GM23338 (cell line): ENCODE data around the gene DIDO1. TPM values are rescaled to one million over a fixed set of nuclear protein-coding genes. Genes with fewer than 3 reads are reported as not detected.

Source experiments
- ATAC-seq: fragments of 200-7000 bp; cut with Tn5 transposase; 3 replicates; pipeline ENCODE4 v1.9.1; 2020
- DNase-seq: peaks from one replicate; pipeline ENCODE4 v3.0.0-alpha.2; 2015; ENCODE audit warnings: low spot score
- H2AFZ ChIP-seq: fragments of 200-600 bp; sonication (generic); 2 replicates; pipeline ENCODE4 v1.8.0; 2016; ENCODE audit warnings: antibody characterized with exemption, mild to moderate bottlenecking, moderate library complexity
- H3F3A ChIP-seq: fragments of 200-600 bp; sonication (generic); replicated peaks from 2 replicates; pipeline ENCODE4 v1.8.0; 2017; ENCODE audit warnings: antibody characterized with exemption, mixed run types, low read depth
- H3K27ac ChIP-seq: fragments of 200-600 bp; sonication (generic); 2 replicates; pipeline ENCODE4 v1.6.1; 2016; ENCODE audit warnings: low read depth
- H3K27me3 ChIP-seq: fragments of 200-600 bp; sonication (generic); 2 replicates; pipeline ENCODE4 v1.8.0; 2016; ENCODE audit warnings: mild to moderate bottlenecking, mixed run types, moderate library complexity; ENCODE audit not compliant: insufficient read depth
- H3K36me3 ChIP-seq: fragments of 200-600 bp; sonication (generic); 2 replicates; pipeline ENCODE4 v1.8.0; 2016; ENCODE audit warnings: mild to moderate bottlenecking; ENCODE audit not compliant: insufficient read depth
- H3K4me1 ChIP-seq: fragments of 200-600 bp; sonication (generic); 2 replicates; pipeline ENCODE4 v1.8.0; 2016; ENCODE audit warnings: mild to moderate bottlenecking, moderate library complexity; ENCODE audit not compliant: insufficient read depth
- H3K4me2 ChIP-seq: fragments of 200-600 bp; sonication (generic); 2 replicates; pipeline ENCODE4 v1.7.1; 2017; ENCODE audit warnings: mixed run types
- H3K4me3 ChIP-seq: fragments of 200-600 bp; sonication (generic); 2 replicates; pipeline ENCODE4 v1.6.1; 2016; ENCODE audit warnings: mixed run types
- H3K79me2 ChIP-seq: fragments of 200-600 bp; sonication (generic); replicated peaks from 2 replicates; pipeline ENCODE4 v1.8.0; 2017; ENCODE audit warnings: mild to moderate bottlenecking; ENCODE audit not compliant: insufficient read depth
- H3K9me2 ChIP-seq: fragments of 200-600 bp; sonication (generic); 2 replicates; pipeline ENCODE4 v1.8.0; 2017; ENCODE audit not compliant: insufficient read depth
- H4K20me1 ChIP-seq: fragments of 200-600 bp; sonication (generic); replicated peaks from 2 replicates; pipeline ENCODE4 v1.8.0; 2017; ENCODE audit warnings: mild to moderate bottlenecking; ENCODE audit not compliant: insufficient read depth
- H3K27ac Mint-ChIP-seq: 2 replicates; pipeline ENCODE4 v1.8.0; 2020; ENCODE audit warnings: inconsistent platforms, mild to moderate bottlenecking, moderate library complexity, mixed read lengths
- H3K27me3 Mint-ChIP-seq: 3 replicates; pipeline ENCODE4 v1.8.0; 2022; ENCODE audit warnings: low read depth, mild to moderate bottlenecking, moderate library complexity, mixed read lengths, inconsistent platforms; ENCODE audit not compliant: insufficient read depth, poor library complexity
- H3K36me3 Mint-ChIP-seq: 3 replicates; pipeline ENCODE4 v1.8.0; 2021; ENCODE audit warnings: low read depth, mild to moderate bottlenecking, inconsistent platforms, moderate library complexity, mixed read lengths
- H3K4me1 Mint-ChIP-seq: 3 replicates; pipeline ENCODE4 v1.8.0; 2020; ENCODE audit warnings: mild to moderate bottlenecking, inconsistent platforms, mixed read lengths
- H3K4me3 Mint-ChIP-seq: 3 replicates; pipeline ENCODE4 v1.8.0; 2021; ENCODE audit warnings: moderate library complexity, mild to moderate bottlenecking, inconsistent platforms, mixed read lengths
- H3K9me3 Mint-ChIP-seq: 3 replicates; pipeline ENCODE4 v1.8.0; 2020; ENCODE audit warnings: moderate library complexity, mild to moderate bottlenecking, inconsistent platforms, mixed read lengths
- CREB1 ChIP-seq: fragments of 250-450 bp; sonication (Bioruptor Pico); IDR thresholded peaks from 2 replicates; pipeline ENCODE4 v1.5.0; 2020; ENCODE audit warnings: low read depth, mild to moderate bottlenecking, moderate library complexity
- CTCF ChIP-seq, 2 experiments: fragments of 200-600 bp in 1 of 2; sonication (generic) in 1 of 2; conservative IDR thresholded peaks; 2 replicates each; pipeline versions ENCODE4 v1.5.1 to v1.6.1; 2016 to 2017; ENCODE audit warnings: antibody characterized with exemption in 2 of 2, low read depth in 2 of 2, mild to moderate bottlenecking in 2 of 2, moderate library complexity in 1 of 2
- ETS1 ChIP-seq: IDR thresholded peaks from 2 replicates; pipeline ENCODE4 v1.6.1; 2016; ENCODE audit warnings: antibody characterized with exemption
- EZH2 ChIP-seq: fragments of 200-600 bp; sonication (generic); IDR thresholded peaks from one replicate; pipeline ENCODE4 v1.8.0; 2017; ENCODE audit warnings: antibody characterized with exemption, mild to moderate bottlenecking, low read depth; ENCODE audit not compliant: unreplicated experiment
- EZH2phosphoT487 ChIP-seq: fragments of 200-600 bp; sonication (generic); IDR thresholded peaks from one replicate; pipeline ENCODE4 v1.8.1; 2018; ENCODE audit warnings: antibody characterized with exemption; ENCODE audit not compliant: unreplicated experiment
- JUNB ChIP-seq: IDR thresholded peaks from one replicate; pipeline ENCODE4 v1.6.1; 2016; ENCODE audit warnings: antibody characterized with exemption; ENCODE audit not compliant: unreplicated experiment
- NANOG ChIP-seq: IDR thresholded peaks from 2 replicates; pipeline ENCODE4 v1.6.1; 2016; ENCODE audit warnings: antibody characterized with exemption, borderline replicate concordance
- POLR2AphosphoS5 ChIP-seq: IDR thresholded peaks from 2 replicates; pipeline ENCODE4 v1.6.1; 2016; ENCODE audit warnings: antibody characterized with exemption, low read depth
- REST ChIP-seq: IDR thresholded peaks from one replicate; pipeline ENCODE4 v1.6.1; 2018; ENCODE audit warnings: antibody characterized with exemption; ENCODE audit not compliant: unreplicated experiment
- STAT1 ChIP-seq: IDR thresholded peaks from one replicate; pipeline ENCODE4 v1.6.1; 2016; ENCODE audit warnings: antibody characterized with exemption; ENCODE audit not compliant: unreplicated experiment
- ZNF114 ChIP-seq: fragments of 250-450 bp; sonication (Bioruptor Pico); IDR thresholded peaks from 2 replicates; pipeline ENCODE4 v1.5.0; 2020; ENCODE audit warnings: mild to moderate bottlenecking, moderate library complexity
- ZNF331 ChIP-seq: fragments of 250-450 bp; sonication (Bioruptor Pico); IDR thresholded peaks from 2 replicates; pipeline ENCODE4 v1.5.0; 2020; ENCODE audit warnings: low read depth, mild to moderate bottlenecking, moderate library complexity
- ZNF462 ChIP-seq: fragments of 250-450 bp; sonication (Bioruptor Pico); IDR thresholded peaks from 2 replicates; pipeline ENCODE4 v1.5.0; 2020; ENCODE audit warnings: mild to moderate bottlenecking, moderate library complexity
- polyA plus RNA-seq: library from polyadenylated mRNA; unstranded; fragments of >200 nt; fragmentation: Nextera tagmentation; extraction: Ambion mirVana; gene quantifications from 2 replicates; pipeline ENCODE4 v1.2.1, GENCODE V29; 2016
- total RNA-seq: library from RNA; depleted of rRNA; stranded (reverse); fragments of >200 nt; shearing (Covaris generic); gene quantifications from 2 replicates; pipeline ENCODE4 v1.2.3, GENCODE V29; 2014

DIDO1 gene
- total and polyA plus RNA-seq, 2 experiments from 2014 or later: 72.4 to 162 TPM

- no peak overlapping the region; the same call in 2 of the 3 replicates for H3K4me3 Mint-ChIP-seq
- H3K27me3 ChIP-seq: no peaks in the 10 kb centered on the region
- peaks cover 17% of the 10 kb centered on the region for H3K27me3 Mint-ChIP-seq
- no peak overlapping the region for H3K4me3 ChIP-seq
- 0 out of 2 replicates have a peak, but pooled peaks cover 7% of the 10 kb centered on the region for H3F3A ChIP-seq
- 0 out of 2 replicates have a peak, but pooled peaks cover 7% of the 10 kb centered on the region for H3K36me3 ChIP-seq
- no peak overlapping the region for H3K27ac ChIP-seq
- peaks cover 37% of the 10 kb centered on the region for H3K36me3 Mint-ChIP-seq
- H3K79me2 ChIP-seq: no peaks in the 10 kb centered on the region
- peaks cover 23% of the 10 kb centered on the region for H3K4me1 Mint-ChIP-seq
- H3K4me1 ChIP-seq: 0 out of 2 replicates have a peak, but pooled peaks cover 4% of the 10 kb centered on the region
- H3K27ac Mint-ChIP-seq: no peak overlapping the region; the same call in 1 of the 2 replicates
- ATAC-seq: peak; percentile 43
- H3K4me2 ChIP-seq: no peak overlapping the region
- TF ChIP-seq CTCF (conservative IDR thresholded peaks at IDR 0.05; ENCODE audit: low read depth in 2 of 2) (no peak), ZNF331 (CRISPR knock-in tag) (no peak), STAT1 (no peak), NANOG (no peak), POLR2AphosphoS5 (no peak), CREB1 (CRISPR knock-in tag) (no peak), REST (no peak), EZH2phosphoT487 (no peak), ZNF114 (CRISPR knock-in tag) (no peak), ETS1 (no peak), JUNB (no peak), ZNF462 (CRISPR knock-in tag) (no peak), EZH2 (no peak)
- no peaks in the 10 kb centered on the region for H3K9me2 ChIP-seq
- no peaks in the 10 kb centered on the region for H4K20me1 ChIP-seq
- H3K9me3 Mint-ChIP-seq: no peaks in the 10 kb centered on the region; the same call in 2 of the 3 replicates
- no peak for DNase-seq
- no peak overlapping the region for H2AFZ ChIP-seq
Measured at GRCh38 chr20:62840244-62841197, 85.8 kb downstream of the DIDO1 start.
